ENCODE measurements around the gene ZNF503. TPM values are rescaled to one million over a fixed set of nuclear protein-coding genes. Genes with fewer than 3 reads are reported as not detected.

The ZNF503 gene
- total RNA-seq, 2 experiments from 2014 or later = 0.38 to 0.47 TPM

DNA sequence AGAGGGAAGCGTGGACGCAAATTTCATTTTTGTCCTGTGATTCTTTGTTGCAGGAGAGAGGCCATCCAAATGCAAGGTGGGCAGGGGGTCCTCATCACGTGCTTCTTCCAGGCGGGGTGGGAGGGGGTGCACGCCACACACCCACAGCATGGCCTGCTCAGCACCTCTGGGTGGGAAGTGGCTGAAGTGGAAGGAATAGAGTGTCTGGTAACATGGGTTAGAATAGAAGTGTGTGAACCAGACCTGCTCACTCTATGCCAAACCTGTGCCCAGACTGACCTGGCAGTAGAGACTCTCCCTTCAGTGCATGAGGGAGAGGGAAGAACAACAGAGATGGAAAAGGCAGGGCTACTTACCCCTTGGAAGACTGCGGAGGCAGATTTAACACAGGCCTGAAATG, 21.7 kb downstream of the ZNF503 start:
- DNase-seq (no peak), ATAC-seq (ENCODE audit: poor library complexity) (no peak)
- Mint-ChIP-seq H3K9me3 (no peaks in the 10 kb centered on the region), H3K27me3 (peaks cover 19% of the 10 kb centered on the region), H3K4me1 (ENCODE audit: low read depth) (no peaks in the 10 kb centered on the region), H3K27ac (no peak overlapping the region), H3K36me3 (ENCODE audit: low read depth) (no peaks in the 10 kb centered on the region), H3K4me3 (no peak overlapping the region)
- no peaks in the 10 kb centered on the region for H3K36me3 ChIP-seq (ENCODE audit: insufficient read depth, low read length)
- CTCF ChIA-PET = no interaction called here
- TF ChIP-seq, protein P1, sequence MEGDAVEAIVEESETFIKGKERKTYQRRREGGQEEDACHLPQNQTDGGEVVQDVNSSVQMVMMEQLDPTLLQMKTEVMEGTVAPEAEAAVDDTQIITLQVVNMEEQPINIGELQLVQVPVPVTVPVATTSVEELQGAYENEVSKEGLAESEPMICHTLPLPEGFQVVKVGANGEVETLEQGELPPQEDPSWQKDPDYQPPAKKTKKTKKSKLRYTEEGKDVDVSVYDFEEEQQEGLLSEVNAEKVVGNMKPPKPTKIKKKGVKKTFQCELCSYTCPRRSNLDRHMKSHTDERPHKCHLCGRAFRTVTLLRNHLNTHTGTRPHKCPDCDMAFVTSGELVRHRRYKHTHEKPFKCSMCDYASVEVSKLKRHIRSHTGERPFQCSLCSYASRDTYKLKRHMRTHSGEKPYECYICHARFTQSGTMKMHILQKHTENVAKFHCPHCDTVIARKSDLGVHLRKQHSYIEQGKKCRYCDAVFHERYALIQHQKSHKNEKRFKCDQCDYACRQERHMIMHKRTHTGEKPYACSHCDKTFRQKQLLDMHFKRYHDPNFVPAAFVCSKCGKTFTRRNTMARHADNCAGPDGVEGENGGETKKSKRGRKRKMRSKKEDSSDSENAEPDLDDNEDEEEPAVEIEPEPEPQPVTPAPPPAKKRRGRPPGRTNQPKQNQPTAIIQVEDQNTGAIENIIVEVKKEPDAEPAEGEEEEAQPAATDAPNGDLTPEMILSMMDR (IDR thresholded peaks at IDR 0.05) = no peak
- H3K27ac ChIP-seq (ENCODE audit: low read depth in 1 of 2, low read length in 2 of 2) = no peak overlapping the region
- H3K9me3 ChIP-seq (ENCODE audit: control insufficient read depth in 1 of 2, insufficient read depth in 1 of 2, low read length in 2 of 2) = peaks cover 0 to 4% of the 10 kb centered on the region in 2 experiments
- POLR2A ChIA-PET = interaction anchor here (1.3 kb wide), 1 partner anchor 22 kb away, joined by 3 read pairs; the partner anchor contains the start of gene ZNF503
- H3K27me3 ChIP-seq (ENCODE audit: control insufficient read depth in 1 of 2, insufficient read depth in 2 of 2, low read length in 2 of 2) = peaks cover 0 to 2% of the 10 kb centered on the region in 2 experiments
- no peaks in the 10 kb centered on the region for H3K4me1 ChIP-seq (ENCODE audit: insufficient read depth, low read length)
- no peak overlapping the region for H3K4me3 ChIP-seq (ENCODE audit: low read length)
- intact Hi-C loops (cut with DNase I, micrococcal nuclease) = no loop called here

- peaks cover 14% of the 10 kb centered on the region for H3K27me3 Mint-ChIP-seq
- no peak overlapping the region for H3K27ac Mint-ChIP-seq
- DNase-seq (no peak), ATAC-seq (ENCODE audit: poor library complexity) (no peak)
- TF ChIP-seq, protein P1 (IDR thresholded peaks at IDR 0.05) = no peak
- Histone ChIP-seq H3K4me1 (ENCODE audit: insufficient read depth, low read length) (no peaks in the 10 kb centered on the region), H3K9me3 (ENCODE audit: control insufficient read depth in 1 of 2, insufficient read depth in 1 of 2, low read length in 2 of 2) (no peaks in the 10 kb centered on the region), H3K27ac (ENCODE audit: low read depth in 1 of 2, low read length in 2 of 2) (no peak overlapping the region), H3K4me3 (ENCODE audit: low read length) (no peak overlapping the region), H3K27me3 (ENCODE audit: control insufficient read depth in 1 of 2, insufficient read depth in 2 of 2, low read length in 2 of 2) (peaks cover 0 to 2% of the 10 kb centered on the region in 2 experiments), H3K36me3 (ENCODE audit: insufficient read depth, low read length) (no peaks in the 10 kb centered on the region)
- H3K4me3 Mint-ChIP-seq = no peak overlapping the region
- no peaks in the 10 kb centered on the region for H3K36me3 Mint-ChIP-seq (ENCODE audit: low read depth)
- ChIA-PET CTCF (no interaction called here), POLR2A (no interaction called here)
- intact Hi-C loops (cut with DNase I, micrococcal nuclease) = no loop called here
- no peaks in the 10 kb centered on the region for H3K9me3 Mint-ChIP-seq
- H3K4me1 Mint-ChIP-seq (ENCODE audit: low read depth) = no peaks in the 10 kb centered on the region
These were observed 22.3 kb downstream of the ZNF503 start for GRCh38 chr10:75379212-75379724.

DNA sequence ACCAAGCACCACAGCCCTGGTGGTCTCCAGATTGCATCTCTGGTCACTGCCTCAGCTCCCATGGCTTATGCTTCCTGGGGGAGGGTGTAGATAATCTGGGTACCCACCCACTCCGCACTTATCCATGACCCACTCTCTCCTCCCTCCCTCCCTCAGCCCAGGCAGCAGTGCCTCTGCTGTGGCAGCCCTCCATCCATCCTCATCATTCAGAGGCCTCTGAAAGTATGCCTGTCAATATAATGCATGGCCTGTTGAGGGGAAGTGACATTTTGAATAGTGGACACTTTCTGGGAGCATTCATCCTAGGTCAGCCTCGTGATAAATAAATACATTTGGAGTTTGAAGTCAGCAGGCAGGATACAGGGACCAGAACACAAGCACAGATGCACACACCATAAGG, 23.2 kb downstream of the ZNF503 start:
- intact Hi-C loops (cut with DNase I, micrococcal nuclease) = no loop called here
- POLR2A ChIA-PET = no interaction called here
- CTCF ChIA-PET = no interaction called here
- ATAC-seq (ENCODE audit: poor library complexity) (no peak), DNase-seq (no peak)
- TF ChIP-seq, protein P1 (IDR thresholded peaks at IDR 0.05) = no peak
- H3K4me3 Mint-ChIP-seq = no peak overlapping the region
- Histone ChIP-seq H3K4me3 (ENCODE audit: low read length) (no peak overlapping the region), H3K27ac (ENCODE audit: low read depth in 1 of 2, low read length in 2 of 2) (no peak overlapping the region), H3K4me1 (ENCODE audit: insufficient read depth, low read length) (no peaks in the 10 kb centered on the region), H3K36me3 (ENCODE audit: insufficient read depth, low read length) (no peaks in the 10 kb centered on the region), H3K27me3 (ENCODE audit: control insufficient read depth in 1 of 2, insufficient read depth in 2 of 2, low read length in 2 of 2) (no peaks in the 10 kb centered on the region), H3K9me3 (ENCODE audit: control insufficient read depth in 1 of 2, insufficient read depth in 1 of 2, low read length in 2 of 2) (no peaks in the 10 kb centered on the region)
- peaks cover 7% of the 10 kb centered on the region for H3K27me3 Mint-ChIP-seq
- H3K27ac Mint-ChIP-seq = no peak overlapping the region
- H3K9me3 Mint-ChIP-seq = no peaks in the 10 kb centered on the region
- no peaks in the 10 kb centered on the region for H3K4me1 Mint-ChIP-seq (ENCODE audit: low read depth)
- no peaks in the 10 kb centered on the region for H3K36me3 Mint-ChIP-seq (ENCODE audit: low read depth)

Data from CD4-positive, alpha-beta T cell (primary cell).